Psoas muscle (tissue), 8 donors: ENCODE data around the gene GPR152. TPM values are rescaled to one million over a fixed set of nuclear protein-coding genes. Genes with fewer than 3 reads are reported as not detected.

Experiments
- ATAC-seq, 4 donors: fragments of 200-7000 bp; cut with Tn5 transposase; one replicate each; pipeline ENCODE4 v1.9.1; 2020; ENCODE audit warnings: moderate library complexity in 3 of 4, mild to moderate bottlenecking in 2 of 4
- DNase-seq, 2 donors: peaks; one replicate each; pipeline ENCODE4 v3.0.0-alpha.2; 2020
- H3K27ac ChIP-seq: fragments of 200-600 bp; one replicate; pipeline ENCODE4 v1.8.0; 2022
- H3K27me3 ChIP-seq, 3 donors: fragments of 200-600 bp in 1 of 3; one replicate each; pipeline versions ENCODE4 v1.6.1 to v1.8.0; 2013 to 2022; ENCODE audit warnings: low read length in 2 of 3, mild to moderate bottlenecking in 2 of 3, moderate library complexity in 1 of 3; ENCODE audit not compliant: insufficient read depth in 3 of 3
- H3K36me3 ChIP-seq, 2 donors: fragments of 200-600 bp in 1 of 2; one replicate each; pipeline versions ENCODE4 v1.6.1 to v1.8.0; 2013 to 2022; ENCODE audit warnings: low read depth in 1 of 2, mild to moderate bottlenecking in 1 of 2, moderate library complexity in 1 of 2; ENCODE audit not compliant: insufficient read depth in 1 of 2
- H3K4me1 ChIP-seq: fragments of 200-600 bp; one replicate; pipeline ENCODE4 v1.8.0; 2022
- H3K4me3 ChIP-seq: fragments of 200-600 bp; one replicate; pipeline ENCODE4 v1.8.0; 2022; ENCODE audit warnings: mild to moderate bottlenecking
- H3K9me3 ChIP-seq: fragments of 200-600 bp; one replicate; pipeline ENCODE4 v1.8.0; 2022
- CTCF ChIP-seq: fragments of 200-600 bp; IDR thresholded peaks from one replicate; pipeline ENCODE4 v1.8.0; 2022; ENCODE audit warnings: antibody characterized with exemption
- WGBS, 3 donors: extraction: QIAGEN DNeasy Blood & Tissue Kit; methylation state at CpG; one replicate each; pipeline versions ENCODE4 v1.1.6 to v1.1.7; 2013; 5-methylcytosine and 5-hydroxymethylcytosine counted together
- intact Hi-C, 2 donors: fragments of 100-400 bp; cut with DNase I; formaldehyde crosslinking; loops; one replicate each; pipeline versions ENCODE4 v1.11.0 to v1.14.2; 2022
- polyA plus RNA-seq, 3 donors: library from polyadenylated mRNA; stranded (reverse); fragments of 200-250 nt; gene quantifications; one replicate each; pipeline ENCODE4 v1.2.3, GENCODE V29; 2013
- total RNA-seq, 4 donors: library from RNA; stranded (reverse); fragmentation: NEBNext Ultra II Directional in 2 of 4; extraction: Animal tissue kit (Norgen Biotek cat#: 25700) in 2 of 4; gene quantifications; one replicate each; pipeline versions ENCODE4 v1.2.1 to v1.2.4, GENCODE V29; 2021 to 2023
- donor health status: healthy with polysubstance abuse.
- donor health status: DM: no; HTN: no; CAD: no; lungs with moderate emphysema.
- donor health status: Bipolar disorder and iron deficiency.
- donor health status: healthy.
- donor health status: DM: yes; HTN: yes; CAD: no.
- donor health status: DM: no; HTN: no; CAD: no.
- donor health status: DM: no; HTN: no; CAD: no.
- donor health status: DM: yes; HTN: yes; CAD: no.

The GPR152 gene
- total and polyA plus RNA-seq, 7 donors, result 0.19 TPM; not detected in 6

DNA sequence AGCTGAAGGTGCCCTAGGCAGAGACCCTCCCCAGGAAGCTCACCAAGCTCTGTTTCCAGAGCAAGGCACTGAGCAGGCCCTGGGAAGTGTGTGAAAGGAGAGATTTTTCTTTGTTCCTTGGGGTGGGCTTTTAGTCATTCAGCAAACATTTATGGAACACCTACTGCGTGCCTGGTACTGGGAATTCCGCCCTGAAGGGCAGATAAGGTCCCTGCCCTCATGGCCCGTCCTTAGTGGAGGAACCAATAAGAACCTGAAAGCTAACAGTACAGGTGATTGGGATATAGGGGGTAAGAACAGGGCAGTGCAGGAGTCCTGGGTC, 12.6 kb upstream of the GPR152 start:
- Histone ChIP-seq H3K36me3 (peaks cover 0 to 5% of the 10 kb centered on the region in 2 donors), H3K27ac (peak overlapping the region; percentile 73), H3K4me3 (peak overlapping the region; percentile 64), H3K4me1 (peaks cover 30% of the 10 kb centered on the region), H3K27me3 (no peaks in the 10 kb centered on the region), H3K9me3 (no peaks in the 10 kb centered on the region)
- DNase-seq (no peak), ATAC-seq (no peak)
- intact Hi-C loops, result loop anchor here (5.0 kb wide), 3 partner anchors 38 to 63 kb away; partner anchors contain the start of genes PPP1CA (in 2 of the 2), RPS6KB2 (in 2 of the 2), TBC1D10C (in 2 of the 2) and CDK2AP2 (in 1 of the 2)
- no peak for TF ChIP-seq CTCF
- WGBS, 3 donors, result 70 to 86% (median 82%) methylated on average over 3 of the region's 3 CpGs

- Histone ChIP-seq H3K36me3 (peaks cover 0 to 5% of the 10 kb centered on the region in 2 donors), H3K4me1 (peaks cover 27% of the 10 kb centered on the region), H3K9me3 (no peaks in the 10 kb centered on the region), H3K27me3 (no peaks in the 10 kb centered on the region), H3K4me3 (peak overlapping the region; percentile 64), H3K27ac (peak overlapping the region; percentile 73)
- ATAC-seq (peak; percentile 39 to 77 (median 60)), DNase-seq (peak; percentile 80 to 92)
- WGBS, 3 donors, result 23 to 34% (median 28%) methylated on average over 41 to 56 of the region's 56 CpGs
- no peak for TF ChIP-seq CTCF
- intact Hi-C loops, result loop anchor here (5.0 kb wide), 3 partner anchors 37 to 62 kb away; partner anchors contain the start of genes PPP1CA (in 2 of the 2), RPS6KB2 (in 2 of the 2), TBC1D10C (in 2 of the 2) and CDK2AP2 (in 1 of the 2)
Measured at GRCh38 chr11:67464411-67465188, 12.1 kb upstream of the GPR152 start.

GRCh38 chr11:67463680-67464410, 11.3 kb upstream of the GPR152 start:
- no peak for TF ChIP-seq CTCF
- peak overlapping the region; percentile 64 for H3K4me3 ChIP-seq
- H3K9me3 ChIP-seq, result no peaks in the 10 kb centered on the region
- peak; percentile 83 to 86 for DNase-seq
- WGBS, 3 donors, result 68 to 78% (median 71%) methylated on average over 15 to 20 of the region's 20 CpGs
- peaks cover 0 to 5% of the 10 kb centered on the region in 2 donors for H3K36me3 ChIP-seq
- peaks cover 26% of the 10 kb centered on the region for H3K4me1 ChIP-seq
- peak; percentile 75 to 79 (median 78) for ATAC-seq
- intact Hi-C loops, result no loop called here
- peak overlapping the region; percentile 73 for H3K27ac ChIP-seq
- H3K27me3 ChIP-seq, result no peaks in the 10 kb centered on the region

- WGBS, 3 donors, result 87 to 94% (median 88%) methylated on average over 10 of the region's 10 CpGs
- DNase-seq, result no peak
- intact Hi-C loops, result no loop called here
- no peak overlapping the region for H3K27ac ChIP-seq
- H3K27me3 ChIP-seq, result no peaks in the 10 kb centered on the region
- H3K9me3 ChIP-seq, result no peaks in the 10 kb centered on the region
- ATAC-seq, result no peak
- no peak for TF ChIP-seq CTCF
- no peak overlapping the region for H3K4me3 ChIP-seq
- H3K4me1 ChIP-seq, result peaks cover 23% of the 10 kb centered on the region
- peaks cover 0 to 5% of the 10 kb centered on the region in 2 donors for H3K36me3 ChIP-seq
Measured at GRCh38 chr11:67463186-67463585, 10.7 kb upstream of the GPR152 start.
